HG03025 (cell line): ENCODE measurements around the gene GSTCD.
"Not testable (repeated sequence)": the region's sequence is repeated elsewhere in the genome, so short reads cannot be mapped to it uniquely, and the experiment has no call there.

Experiments used
- ATAC-seq: cut with Tn5 transposase; IDR thresholded peaks from one replicate; pipeline ENCODE4 v1.9.1; 2021; ENCODE audit warnings: mild to moderate bottlenecking, moderate library complexity; ENCODE audit not compliant: unreplicated experiment, low FRiP score

GSTCD gene

GRCh38 chr4:105714071-105714521 lies 5.5 kb downstream of the GSTCD start:
- ATAC-seq: no peak

- no peak for ATAC-seq
These were observed 6.3 kb downstream of the GSTCD start for GRCh38 chr4:105714932-105715331.

GRCh38 chr4:105715692-105716278 lies 7.2 kb downstream of the GSTCD start:
- no peak for ATAC-seq

- no peak for ATAC-seq
These were observed 10.6 kb downstream of the GSTCD start for GRCh38 chr4:105719204-105719603.

GRCh38 chr4:105725623-105726022 lies 17.0 kb downstream of the GSTCD start:
- no peak for ATAC-seq

GRCh38 chr4:105729895-105730294 lies 21.3 kb downstream of the GSTCD start:
- not testable (repeated sequence) for ATAC-seq

- ATAC-seq: not testable (repeated sequence)
These were observed 26.6 kb downstream of the GSTCD start for GRCh38 chr4:105735217-105735616.

- no peak for ATAC-seq
These were observed 33.0 kb downstream of the GSTCD start for GRCh38 chr4:105741548-105741947.

GRCh38 chr4:105748222-105748621 lies 39.6 kb downstream of the GSTCD start:
- ATAC-seq: no peak

- no peak for ATAC-seq
These were observed 43.2 kb downstream of the GSTCD start for GRCh38 chr4:105751718-105752299.

- ATAC-seq: no peak
These were observed 44.8 kb downstream of the GSTCD start for GRCh38 chr4:105753361-105753760.

GRCh38 chr4:105755375-105755774 lies 46.8 kb downstream of the GSTCD start:
- no peak for ATAC-seq

- ATAC-seq: no peak
These were observed 50.4 kb downstream of the GSTCD start for GRCh38 chr4:105758958-105759357.

GRCh38 chr4:105765690-105766407 lies 57.3 kb downstream of the GSTCD start:
- ATAC-seq: no peak

GRCh38 chr4:105767579-105767978 lies 59.0 kb downstream of the GSTCD start:
- ATAC-seq: no peak

- not testable (repeated sequence) for ATAC-seq
These were observed 61.9 kb downstream of the GSTCD start for GRCh38 chr4:105770524-105770923.

GRCh38 chr4:105772065-105772464 lies 63.5 kb downstream of the GSTCD start:
- ATAC-seq: not testable (repeated sequence)

GRCh38 chr4:105775760-105776415 lies 67.3 kb downstream of the GSTCD start:
- ATAC-seq: not testable (repeated sequence)

GRCh38 chr4:105780176-105780575 lies 71.6 kb downstream of the GSTCD start:
- no peak for ATAC-seq

- no peak for ATAC-seq
These were observed 76.2 kb downstream of the GSTCD start for GRCh38 chr4:105784761-105785160.

GRCh38 chr4:105785792-105786191 lies 77.2 kb downstream of the GSTCD start:
- no peak for ATAC-seq
